Heart left ventricle (tissue), 13 donors: ENCODE results near the gene MICALL1.

ENCODE experiments used
- CTCF ChIP-seq, 12 donors: fragments of 200-600 bp; sonication (generic) in 4 of 12; IDR thresholded peaks; one replicate each; pipeline versions ENCODE4 v1.5.0 to v1.8.0; 2018 to 2022; ENCODE audit warnings: antibody characterized with exemption in 12 of 12, mild to moderate bottlenecking in 5 of 12
- POLR2A ChIP-seq, 2 donors: fragments of 450-650 bp; IDR thresholded peaks; one replicate each; pipeline ENCODE4 v1.6.1; 2017; ENCODE audit warnings: antibody characterized with exemption in 2 of 2, mild to moderate bottlenecking in 2 of 2, moderate library complexity in 2 of 2
- donor health status: ischemic (EF 13 %, LVEDD 7.1; RV severe dilation, severe dysfunction).
- donor health status: DM: no; HTN: yes; CAD: no.
- donor health status: DM: no; HTN: no; CAD: no.
- donor health status: ischemic (EF 25% LVEDD 6.9; RV normal size, moderate dysfunction).
- donor health status: ischemic (EF 25% LVEDD 5.7; RV mildly dilated, moderate dysfunction).
- donor health status: ischemic (EF 35%, LVEDD 5.7; RV mildly dilated, moderate dysfunction).
- donor health status: nonischemic (EF 11% LVEDD 7.7; RV severe dilation, severe dysfunction).
- donor health status: DM: yes; HTN: yes; CAD: no.
- donor health status: PGD.
- donor health status: ischemic (EF 29% LVEDD 5.4; RV normal size, mild dysfunction).
- donor health status: nonischemic (EF 23%, LVEDD 6.1; RV moderate dilation, normal function).

- TF ChIP-seq CTCF (IDR thresholded peaks at IDR 0.05), result no peak
- no peak for TF ChIP-seq POLR2A (IDR thresholded peaks at IDR 0.05)
Observed at GRCh38 chr22:37931893-37932389, 25.8 kb downstream of the MICALL1 start.
